HUES48 (cell line): ENCODE measurements around the gene TMED5.
A peak's percentile ranks its signal among the peaks of the same experiment; 100 is the strongest.

Experiments
- H3K27ac ChIP-seq: one replicate; pipeline ENCODE4 v1.7.0; 2013; ENCODE audit warnings: low read depth, low read length, inconsistent platforms
- H3K27me3 ChIP-seq: 2 replicates; pipeline ENCODE4 v1.6.1; 2013; ENCODE audit warnings: mild to moderate bottlenecking, low read length; ENCODE audit not compliant: control insufficient read depth, insufficient read depth
- H3K36me3 ChIP-seq: 2 replicates; pipeline ENCODE4 v1.6.1; 2013; ENCODE audit warnings: low read length; ENCODE audit not compliant: control insufficient read depth, insufficient read depth
- H3K4me1 ChIP-seq: 2 replicates; pipeline ENCODE4 v1.6.1; 2013; ENCODE audit warnings: mild to moderate bottlenecking, low read length; ENCODE audit not compliant: control insufficient read depth, insufficient read depth
- H3K4me3 ChIP-seq: 2 replicates; pipeline ENCODE4 v1.5.1; 2013; ENCODE audit warnings: mild to moderate bottlenecking, low read depth, low read length
- H3K9ac ChIP-seq: 2 replicates; pipeline ENCODE4 v1.6.1; 2013; ENCODE audit warnings: mild to moderate bottlenecking, low read depth, low read length, moderate library complexity
- H3K9me3 ChIP-seq: 2 replicates; pipeline ENCODE4 v1.6.1; 2013; ENCODE audit warnings: low read length; ENCODE audit not compliant: control insufficient read depth, insufficient read depth

Gene TMED5

GRCh38 chr1:93123201-93123783, 56.9 kb downstream of the TMED5 start:
- Histone ChIP-seq H3K27ac (no peak overlapping the region), H3K9ac (no peak overlapping the region), H3K27me3 (no peaks in the 10 kb centered on the region), H3K9me3 (no peaks in the 10 kb centered on the region), H3K4me3 (no peak overlapping the region), H3K4me1 (peaks cover 35% of the 10 kb centered on the region), H3K36me3 (peaks cover 69% of the 10 kb centered on the region)

- Histone ChIP-seq H3K36me3 (peaks cover 71% of the 10 kb centered on the region), H3K27ac (no peak overlapping the region), H3K4me1 (peaks cover 26% of the 10 kb centered on the region), H3K9me3 (no peaks in the 10 kb centered on the region), H3K27me3 (no peaks in the 10 kb centered on the region), H3K4me3 (no peak overlapping the region), H3K9ac (no peak overlapping the region)
These were observed 59.6 kb downstream of the TMED5 start for GRCh38 chr1:93120614-93121013.

DNA sequence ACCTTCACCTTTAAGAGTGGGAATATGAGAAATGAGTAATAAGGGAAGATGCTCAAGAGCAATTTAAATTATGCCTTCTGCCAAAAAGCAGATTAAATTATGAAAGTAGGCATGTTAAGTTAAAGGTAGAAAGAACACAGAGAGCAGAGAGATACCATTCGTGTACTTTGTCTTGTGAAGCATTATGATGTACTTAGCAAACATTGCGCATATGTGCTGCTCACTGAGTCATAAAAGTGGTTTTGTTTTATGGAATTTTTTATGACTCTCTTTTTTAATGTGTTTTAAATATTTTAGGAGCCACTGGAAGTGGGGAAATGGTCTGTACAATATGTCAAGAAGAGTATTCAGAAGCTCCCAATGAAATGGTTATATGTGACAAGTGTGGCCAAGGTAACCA, 65.8 kb downstream of the TMED5 start:
- Histone ChIP-seq H3K4me1 (peaks cover 28% of the 10 kb centered on the region), H3K27ac (no peak overlapping the region), H3K36me3 (peaks cover 89% of the 10 kb centered on the region), H3K4me3 (no peak overlapping the region), H3K9ac (no peak overlapping the region), H3K27me3 (no peaks in the 10 kb centered on the region), H3K9me3 (no peaks in the 10 kb centered on the region)

DNA sequence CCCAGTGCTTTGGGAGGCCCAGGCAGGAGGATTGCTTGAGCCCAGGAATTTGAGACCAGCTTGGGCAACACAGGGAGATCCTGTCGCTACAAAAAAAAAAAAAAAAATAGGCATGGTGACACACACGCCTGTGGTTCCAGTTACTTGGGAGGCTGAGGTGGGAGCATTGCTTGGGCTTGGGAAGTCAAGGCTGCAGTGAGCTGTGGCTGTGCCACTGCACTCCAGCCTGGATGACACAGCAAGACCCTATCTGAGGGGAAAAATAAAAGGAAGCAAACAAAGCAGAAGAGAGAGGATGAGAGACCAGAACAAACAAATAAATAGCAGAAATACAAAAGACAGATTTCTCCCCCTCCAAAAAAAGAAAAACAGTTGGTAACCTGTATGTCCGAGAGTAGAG, 67.1 kb downstream of the TMED5 start:
- no peak overlapping the region for H3K27ac ChIP-seq
- H3K27me3 ChIP-seq: no peaks in the 10 kb centered on the region
- peaks cover 28% of the 10 kb centered on the region for H3K4me1 ChIP-seq
- H3K36me3 ChIP-seq: peaks cover 81% of the 10 kb centered on the region
- no peak overlapping the region for H3K9ac ChIP-seq
- H3K4me3 ChIP-seq: no peak overlapping the region
- H3K9me3 ChIP-seq: no peaks in the 10 kb centered on the region

DNA sequence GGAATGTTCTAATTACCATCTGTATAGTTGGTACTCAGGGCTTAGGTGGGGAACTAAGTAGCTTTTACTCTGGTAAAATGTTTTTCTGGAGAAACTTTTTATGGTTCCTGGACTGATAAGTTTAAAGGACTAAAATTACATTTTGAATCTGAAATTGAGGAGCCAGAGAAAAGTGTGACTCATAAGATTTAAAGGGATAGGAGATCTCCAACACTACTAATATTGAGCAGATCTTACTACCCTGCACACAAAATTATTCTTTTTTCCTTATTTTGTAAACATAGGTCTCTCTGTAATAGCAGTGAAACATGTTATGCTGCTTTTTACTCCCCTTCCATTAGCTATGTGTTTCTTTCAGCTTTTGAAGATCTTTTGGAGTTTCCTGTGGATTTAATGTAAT, 68.7 kb downstream of the TMED5 start:
- Histone ChIP-seq H3K9ac (no peak overlapping the region), H3K36me3 (peaks cover 73% of the 10 kb centered on the region), H3K4me1 (peaks cover 28% of the 10 kb centered on the region), H3K27me3 (no peaks in the 10 kb centered on the region), H3K27ac (peak overlapping the region; percentile 55), H3K9me3 (no peaks in the 10 kb centered on the region), H3K4me3 (no peak overlapping the region)

DNA sequence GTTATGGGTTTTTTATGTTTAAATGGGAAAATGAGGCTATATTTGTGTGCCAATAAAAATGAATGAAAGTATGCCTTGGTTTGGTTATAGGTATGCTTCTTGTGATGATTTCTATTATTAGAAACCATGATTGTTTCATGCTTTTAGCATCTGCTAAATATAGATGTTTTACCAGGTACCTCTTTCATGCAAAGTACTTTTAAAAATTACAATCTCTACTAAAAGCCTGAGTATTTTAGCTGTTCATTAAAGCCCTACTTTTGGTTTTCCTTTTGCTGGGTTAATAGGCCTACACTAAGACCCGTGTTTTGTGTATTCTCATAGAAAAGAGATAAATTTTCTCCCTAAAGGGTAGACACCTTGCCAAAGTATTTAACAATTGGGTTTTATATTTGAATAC, 69.1 kb downstream of the TMED5 start:
- Histone ChIP-seq H3K36me3 (peaks cover 68% of the 10 kb centered on the region), H3K27ac (peak overlapping the region; percentile 55), H3K9ac (no peak overlapping the region), H3K4me1 (peaks cover 28% of the 10 kb centered on the region), H3K9me3 (no peaks in the 10 kb centered on the region), H3K27me3 (no peaks in the 10 kb centered on the region), H3K4me3 (peak overlapping the region; percentile 16; the same call in 1 of the 2 replicates)

DNA sequence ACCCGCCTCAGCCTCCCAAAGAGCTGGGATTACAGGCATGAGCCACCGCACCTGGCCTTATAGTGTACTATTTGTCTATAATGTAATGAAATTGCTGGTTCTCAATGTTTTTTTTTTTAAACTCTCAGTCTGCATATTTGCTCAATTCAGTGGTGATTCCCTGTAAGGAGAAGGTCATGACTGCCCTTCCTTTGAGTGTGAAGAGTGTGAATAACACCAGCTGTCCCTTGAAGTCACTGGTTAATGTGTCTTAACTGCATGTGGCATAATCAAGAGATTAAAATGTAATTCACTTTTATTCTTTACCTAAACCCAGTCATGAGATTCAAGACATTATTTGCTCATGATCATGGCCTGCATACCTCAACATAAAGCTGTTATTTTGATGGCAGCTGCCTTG, 70.6 kb downstream of the TMED5 start:
- H3K4me1 ChIP-seq: peaks cover 28% of the 10 kb centered on the region
- H3K9me3 ChIP-seq: no peaks in the 10 kb centered on the region
- no peak overlapping the region for H3K27ac ChIP-seq
- H3K9ac ChIP-seq: no peak overlapping the region
- peaks cover 53% of the 10 kb centered on the region for H3K36me3 ChIP-seq
- no peaks in the 10 kb centered on the region for H3K27me3 ChIP-seq
- H3K4me3 ChIP-seq: no peak overlapping the region

- Histone ChIP-seq H3K27me3 (no peaks in the 10 kb centered on the region), H3K36me3 (peaks cover 51% of the 10 kb centered on the region), H3K4me1 (peaks cover 28% of the 10 kb centered on the region), H3K9me3 (no peaks in the 10 kb centered on the region), H3K9ac (no peak overlapping the region), H3K4me3 (no peak overlapping the region), H3K27ac (no peak overlapping the region)
These were observed 71.9 kb downstream of the TMED5 start for GRCh38 chr1:93108335-93108734.

GRCh38 chr1:93107395-93107794, 72.8 kb downstream of the TMED5 start:
- Histone ChIP-seq H3K4me3 (no peak overlapping the region), H3K9ac (no peak overlapping the region), H3K36me3 (peaks cover 42% of the 10 kb centered on the region), H3K27ac (no peak overlapping the region), H3K4me1 (peaks cover 25% of the 10 kb centered on the region), H3K27me3 (no peaks in the 10 kb centered on the region), H3K9me3 (no peaks in the 10 kb centered on the region)

DNA sequence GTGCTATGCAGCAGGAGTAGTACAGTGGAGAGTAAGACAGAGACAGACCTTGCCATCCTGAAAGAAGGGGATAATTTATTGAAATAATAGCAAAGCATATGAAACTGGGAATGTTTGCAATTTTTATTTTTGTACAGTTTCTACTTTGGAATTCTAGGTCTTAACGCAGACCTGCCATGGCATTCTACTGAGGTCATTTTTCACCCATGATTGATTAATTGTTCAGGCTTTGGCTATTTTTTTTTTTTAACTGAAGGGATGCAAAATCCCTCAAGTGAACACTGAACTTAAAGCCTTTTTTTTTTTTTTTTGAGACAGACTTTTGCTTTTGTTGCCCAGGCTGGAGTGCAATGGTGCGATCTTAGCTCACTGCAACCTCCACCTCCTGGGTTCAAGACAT, 74.0 kb downstream of the TMED5 start:
- Histone ChIP-seq H3K27ac (no peak overlapping the region), H3K27me3 (no peaks in the 10 kb centered on the region), H3K36me3 (peaks cover 33% of the 10 kb centered on the region), H3K4me1 (peaks cover 17% of the 10 kb centered on the region), H3K4me3 (no peak overlapping the region), H3K9me3 (no peaks in the 10 kb centered on the region), H3K9ac (no peak overlapping the region)

DNA sequence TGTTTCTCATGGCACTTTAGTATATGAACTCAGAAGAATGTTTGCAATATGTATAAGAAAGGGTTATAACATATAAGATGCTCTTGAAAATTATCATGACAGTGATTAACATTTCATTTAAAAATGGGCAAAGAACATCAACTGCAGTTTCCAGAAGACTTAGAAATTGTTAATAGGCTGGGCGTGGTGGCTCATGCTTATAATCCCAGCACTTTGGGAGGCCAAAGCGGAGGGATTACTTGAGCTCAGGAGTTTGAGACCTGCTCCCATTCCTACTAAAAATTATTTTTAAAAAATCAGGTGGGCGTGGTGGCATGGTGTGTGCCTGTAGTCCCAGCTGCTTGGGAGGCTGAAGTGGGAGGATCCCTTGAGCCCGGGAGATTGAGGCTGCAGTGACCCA, 78.1 kb downstream of the TMED5 start:
- peaks cover 25% of the 10 kb centered on the region for H3K4me1 ChIP-seq

More for the DNA sequence above, 78.1 kb downstream of the TMED5 start:
- Histone ChIP-seq H3K27ac (no peak overlapping the region), H3K27me3 (no peaks in the 10 kb centered on the region), H3K4me3 (no peak overlapping the region), H3K9me3 (no peaks in the 10 kb centered on the region), H3K36me3 (peaks cover 19% of the 10 kb centered on the region), H3K9ac (no peak overlapping the region)
